Central memory CD8-positive, alpha-beta T cell (primary cell): Measurements from ENCODE around the gene CNTNAP5.

Experiments
- ATAC-seq: fragments of 150-1000 bp; cut with Tn5 transposase; replicated peaks from 2 replicates; pipeline ENCODE4 v1.10.0; 2022; ENCODE audit warnings: mild to moderate bottlenecking, moderate FRiP score, moderate number of reproducible peaks; ENCODE audit not compliant: poor library complexity, severe bottlenecking; ENCODE audit errors: extremely low read depth
- DNase-seq, 2 donors: peaks; one replicate each; pipeline ENCODE4 v3.0.0; 2021; ENCODE audit warnings: low spot score in 2 of 2
- H3K27ac Mint-ChIP-seq: one replicate; pipeline ENCODE4 v1.8.0; 2022; ENCODE audit warnings: low read depth, mild to moderate bottlenecking, moderate library complexity, mixed read lengths
- H3K27me3 Mint-ChIP-seq: one replicate; pipeline ENCODE4 v1.8.0; 2022; ENCODE audit warnings: mixed read lengths
- H3K36me3 Mint-ChIP-seq: one replicate; pipeline ENCODE4 v1.8.0; 2022; ENCODE audit warnings: mild to moderate bottlenecking, moderate library complexity, mixed read lengths; ENCODE audit not compliant: insufficient read depth
- H3K4me1 Mint-ChIP-seq: one replicate; pipeline ENCODE4 v1.8.0; 2022; ENCODE audit warnings: mixed read lengths
- H3K4me3 Mint-ChIP-seq: one replicate; pipeline ENCODE4 v1.8.0; 2022; ENCODE audit warnings: mild to moderate bottlenecking, moderate library complexity, mixed read lengths
- H3K9me3 Mint-ChIP-seq: one replicate; pipeline ENCODE4 v1.8.0; 2022; ENCODE audit warnings: mixed read lengths

Gene CNTNAP5

DNA sequence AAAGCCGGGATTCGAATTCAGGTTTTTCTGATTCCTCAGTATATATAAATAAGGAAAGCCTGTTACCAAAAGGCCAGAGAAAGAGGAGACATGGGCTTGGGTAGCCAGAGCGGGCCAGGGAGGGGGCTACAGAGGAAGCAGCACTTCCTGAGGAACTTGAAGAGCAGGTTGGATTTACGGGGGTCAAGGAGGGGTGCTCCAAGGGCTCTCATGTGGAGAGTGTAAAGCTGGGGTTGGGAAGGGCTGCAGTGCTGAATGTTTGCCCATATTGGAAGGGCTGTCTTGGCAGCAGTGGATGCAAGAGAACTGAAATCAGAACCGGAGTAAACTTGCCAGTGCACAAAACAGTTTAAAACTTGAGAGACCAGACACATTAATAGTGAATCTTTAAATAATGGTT, 511.5 kb downstream of the CNTNAP5 start:
- no peak overlapping the region for H3K27ac Mint-ChIP-seq
- no peak for DNase-seq
- peaks cover 16% of the 10 kb centered on the region for H3K9me3 Mint-ChIP-seq
- H3K4me3 Mint-ChIP-seq, result no peak overlapping the region
- no peaks in the 10 kb centered on the region for H3K36me3 Mint-ChIP-seq
- no peaks in the 10 kb centered on the region for H3K4me1 Mint-ChIP-seq
- no peaks in the 10 kb centered on the region for H3K27me3 Mint-ChIP-seq
- no peak for ATAC-seq

- no peaks in the 10 kb centered on the region for H3K36me3 Mint-ChIP-seq
- ATAC-seq (no peak), DNase-seq (no peak)
- H3K27ac Mint-ChIP-seq, result no peak overlapping the region
- H3K4me3 Mint-ChIP-seq, result no peak overlapping the region
- no peaks in the 10 kb centered on the region for H3K27me3 Mint-ChIP-seq
- H3K4me1 Mint-ChIP-seq, result no peaks in the 10 kb centered on the region
- peaks cover 23% of the 10 kb centered on the region for H3K9me3 Mint-ChIP-seq
Observed at GRCh38 chr2:124538549-124538948, 513.5 kb downstream of the CNTNAP5 start.

- Mint-ChIP-seq H3K27me3 (no peaks in the 10 kb centered on the region), H3K4me3 (no peak overlapping the region), H3K4me1 (no peaks in the 10 kb centered on the region), H3K27ac (no peak overlapping the region), H3K9me3 (peaks cover 16% of the 10 kb centered on the region), H3K36me3 (no peaks in the 10 kb centered on the region)
- no peak for ATAC-seq
- DNase-seq, result no peak
Observed at GRCh38 chr2:124540805-124541204, 515.7 kb downstream of the CNTNAP5 start.

- Mint-ChIP-seq H3K27me3 (no peaks in the 10 kb centered on the region), H3K4me1 (no peaks in the 10 kb centered on the region), H3K4me3 (no peak overlapping the region), H3K36me3 (no peaks in the 10 kb centered on the region), H3K27ac (no peak overlapping the region), H3K9me3 (peaks cover 23% of the 10 kb centered on the region)
- DNase-seq, result no peak
- ATAC-seq, result no peak
Observed at GRCh38 chr2:124542932-124543640, 518.0 kb downstream of the CNTNAP5 start.

DNA sequence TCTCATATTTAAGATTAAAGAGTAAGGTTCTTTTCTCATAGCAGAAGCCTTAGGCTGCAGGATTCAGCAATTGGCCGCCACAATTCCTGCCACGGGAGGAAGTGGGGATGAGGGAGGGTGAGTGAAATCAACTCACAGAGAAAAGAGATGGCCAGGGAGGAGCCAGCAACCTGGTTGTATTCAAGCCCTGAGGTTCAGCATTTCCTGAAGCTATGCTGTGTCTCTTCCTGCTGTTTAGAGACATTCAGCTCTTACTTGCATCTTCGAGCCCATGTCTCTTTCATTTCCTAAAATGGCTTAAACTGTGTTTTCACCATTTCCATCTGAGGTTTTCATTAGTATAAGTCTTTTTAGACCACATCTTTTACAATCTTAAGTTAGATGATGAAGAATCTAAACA, 522.6 kb downstream of the CNTNAP5 start:
- Mint-ChIP-seq H3K4me3 (no peak overlapping the region), H3K4me1 (no peaks in the 10 kb centered on the region), H3K27me3 (no peaks in the 10 kb centered on the region), H3K9me3 (peaks cover 21% of the 10 kb centered on the region), H3K36me3 (no peaks in the 10 kb centered on the region), H3K27ac (no peak overlapping the region)
- no peak for DNase-seq
- no peak for ATAC-seq

GRCh38 chr2:124558277-124558905, 533.3 kb downstream of the CNTNAP5 start:
- Mint-ChIP-seq H3K36me3 (no peaks in the 10 kb centered on the region), H3K27ac (no peak overlapping the region), H3K27me3 (no peaks in the 10 kb centered on the region), H3K4me1 (no peaks in the 10 kb centered on the region), H3K4me3 (no peak overlapping the region), H3K9me3 (peaks cover 24% of the 10 kb centered on the region)
- DNase-seq, result no peak
- no peak for ATAC-seq

- H3K36me3 Mint-ChIP-seq, result no peaks in the 10 kb centered on the region
- no peak for ATAC-seq
- DNase-seq, result no peak
- H3K9me3 Mint-ChIP-seq, result peaks cover 30% of the 10 kb centered on the region
- H3K4me3 Mint-ChIP-seq, result no peak overlapping the region
- H3K27me3 Mint-ChIP-seq, result no peaks in the 10 kb centered on the region
- H3K27ac Mint-ChIP-seq, result no peak overlapping the region
- no peaks in the 10 kb centered on the region for H3K4me1 Mint-ChIP-seq
Observed at GRCh38 chr2:124559236-124559635, 534.1 kb downstream of the CNTNAP5 start.

- Mint-ChIP-seq H3K4me3 (no peak overlapping the region), H3K27ac (no peak overlapping the region), H3K36me3 (no peaks in the 10 kb centered on the region), H3K9me3 (peaks cover 30% of the 10 kb centered on the region), H3K27me3 (no peaks in the 10 kb centered on the region), H3K4me1 (no peaks in the 10 kb centered on the region)
- no peak for ATAC-seq
- no peak for DNase-seq
Observed at GRCh38 chr2:124560592-124561112, 535.6 kb downstream of the CNTNAP5 start.

GRCh38 chr2:124561486-124561885, 536.4 kb downstream of the CNTNAP5 start:
- ATAC-seq, result no peak
- H3K4me3 Mint-ChIP-seq, result no peak overlapping the region
- H3K9me3 Mint-ChIP-seq, result peaks cover 28% of the 10 kb centered on the region
- no peak for DNase-seq
- no peaks in the 10 kb centered on the region for H3K36me3 Mint-ChIP-seq
- H3K4me1 Mint-ChIP-seq, result no peaks in the 10 kb centered on the region
- H3K27ac Mint-ChIP-seq, result no peak overlapping the region
- H3K27me3 Mint-ChIP-seq, result no peaks in the 10 kb centered on the region

DNA sequence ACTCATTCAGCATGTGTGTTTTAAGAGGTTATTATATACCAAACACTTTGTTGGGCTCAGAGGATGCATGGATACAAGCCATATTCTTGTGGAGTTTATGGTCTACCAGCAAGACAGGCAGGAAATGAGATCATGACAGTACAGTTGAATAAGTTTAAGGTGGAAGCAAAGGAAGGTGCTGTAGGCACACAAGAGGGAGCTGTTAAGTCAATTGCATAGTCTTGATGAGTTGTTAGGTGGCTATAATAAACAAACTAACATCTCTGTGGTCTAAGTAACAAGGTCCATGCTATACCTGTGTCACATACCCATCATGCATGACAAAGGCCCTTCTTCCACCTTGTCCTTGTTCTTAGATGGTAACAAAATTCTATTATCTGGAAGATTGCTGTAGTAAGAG, 538.3 kb downstream of the CNTNAP5 start:
- H3K27ac Mint-ChIP-seq, result no peak overlapping the region

DNA sequence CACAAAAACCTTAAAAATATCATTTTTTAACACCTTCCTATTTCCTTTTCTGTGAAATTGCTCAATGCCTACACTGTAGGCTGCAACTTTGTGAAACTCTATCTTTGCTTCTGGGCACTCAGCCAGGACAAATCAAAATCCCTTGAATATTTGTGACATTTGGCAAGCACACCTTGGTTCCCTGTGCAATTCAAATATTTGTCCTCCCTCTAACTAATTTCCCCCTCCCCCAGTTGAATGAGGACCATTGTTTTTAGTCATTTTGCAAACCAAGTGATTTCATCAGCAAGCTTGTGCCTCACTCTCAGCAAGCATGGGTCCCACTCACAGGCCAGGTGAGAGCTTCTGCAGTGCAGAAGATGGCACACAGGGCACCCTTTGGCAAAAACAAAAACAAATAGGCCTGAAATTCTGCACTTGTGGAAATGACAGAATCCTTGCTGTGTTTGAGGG, 541.5 kb downstream of the CNTNAP5 start:
- Mint-ChIP-seq H3K9me3 (peaks cover 20% of the 10 kb centered on the region), H3K27me3 (no peaks in the 10 kb centered on the region), H3K27ac (no peak overlapping the region), H3K4me1 (no peaks in the 10 kb centered on the region), H3K36me3 (no peaks in the 10 kb centered on the region), H3K4me3 (no peak overlapping the region)
- DNase-seq, result no peak
- ATAC-seq, result no peak

More for the DNA sequence above, 538.3 kb downstream of the CNTNAP5 start:
- Mint-ChIP-seq H3K9me3 (peaks cover 19% of the 10 kb centered on the region), H3K4me1 (no peaks in the 10 kb centered on the region), H3K36me3 (no peaks in the 10 kb centered on the region), H3K4me3 (no peak overlapping the region), H3K27me3 (no peaks in the 10 kb centered on the region)
- ATAC-seq, result no peak
- no peak for DNase-seq

DNA sequence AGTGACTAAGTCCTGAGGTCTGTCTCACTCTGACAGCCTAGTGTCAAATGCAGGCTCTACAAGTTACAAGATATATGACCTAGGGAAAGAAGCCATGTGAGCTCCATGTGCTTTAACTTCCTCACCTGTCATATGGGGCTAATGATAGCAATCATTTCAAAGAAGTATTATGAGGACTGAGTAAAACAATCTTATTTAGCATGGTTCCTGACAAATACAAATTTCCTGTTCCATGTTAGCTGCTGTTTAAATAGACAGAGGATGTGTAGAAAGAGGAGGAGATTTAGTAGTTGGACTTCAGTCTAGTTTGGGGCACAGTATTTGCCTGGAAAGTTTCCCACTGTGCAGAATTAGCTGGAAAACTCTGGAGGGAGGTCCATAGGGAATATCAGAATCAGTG, 545.8 kb downstream of the CNTNAP5 start:
- Mint-ChIP-seq H3K36me3 (no peaks in the 10 kb centered on the region), H3K4me3 (no peak overlapping the region), H3K27ac (no peak overlapping the region), H3K4me1 (no peaks in the 10 kb centered on the region), H3K27me3 (no peaks in the 10 kb centered on the region), H3K9me3 (peaks cover 14% of the 10 kb centered on the region)
- no peak for ATAC-seq
- no peak for DNase-seq

- no peaks in the 10 kb centered on the region for H3K36me3 Mint-ChIP-seq
- H3K27ac Mint-ChIP-seq, result no peak overlapping the region
- DNase-seq, result no peak
- no peak overlapping the region for H3K4me3 Mint-ChIP-seq
- H3K9me3 Mint-ChIP-seq, result peaks cover 7% of the 10 kb centered on the region
- H3K4me1 Mint-ChIP-seq, result no peaks in the 10 kb centered on the region
- ATAC-seq, result no peak
- H3K27me3 Mint-ChIP-seq, result no peaks in the 10 kb centered on the region
Observed at GRCh38 chr2:124571836-124572235, 546.7 kb downstream of the CNTNAP5 start.
